Measurements from ENCODE around the gene CSF2.
"Not testable (repeated sequence)": the region's sequence is repeated elsewhere in the genome, so short reads cannot be mapped to it uniquely, and the experiment has no call there.

Gene CSF2

DNA sequence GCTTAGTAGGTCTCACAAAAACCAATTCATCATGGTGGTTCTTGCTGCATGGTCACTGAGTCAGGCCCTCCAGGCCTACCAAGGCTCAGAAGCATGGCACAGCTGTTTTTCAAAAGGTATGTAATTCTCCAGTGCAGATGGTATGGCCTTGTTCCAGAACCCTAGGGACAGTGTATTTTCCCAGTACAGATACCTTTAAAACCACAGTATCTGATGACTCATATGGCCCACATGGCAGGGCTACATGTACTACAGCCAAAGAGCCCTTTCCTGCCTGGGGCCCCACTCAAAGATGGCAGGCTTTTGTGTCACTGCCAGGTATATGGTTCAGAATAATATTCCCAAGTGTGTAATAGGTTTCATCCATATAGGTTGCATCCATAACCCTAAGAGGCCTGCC lies 16.5 kb downstream of the CSF2 start:
- peak; percentile 95 for DNase-seq (ENCODE audit: low spot score)

DNA sequence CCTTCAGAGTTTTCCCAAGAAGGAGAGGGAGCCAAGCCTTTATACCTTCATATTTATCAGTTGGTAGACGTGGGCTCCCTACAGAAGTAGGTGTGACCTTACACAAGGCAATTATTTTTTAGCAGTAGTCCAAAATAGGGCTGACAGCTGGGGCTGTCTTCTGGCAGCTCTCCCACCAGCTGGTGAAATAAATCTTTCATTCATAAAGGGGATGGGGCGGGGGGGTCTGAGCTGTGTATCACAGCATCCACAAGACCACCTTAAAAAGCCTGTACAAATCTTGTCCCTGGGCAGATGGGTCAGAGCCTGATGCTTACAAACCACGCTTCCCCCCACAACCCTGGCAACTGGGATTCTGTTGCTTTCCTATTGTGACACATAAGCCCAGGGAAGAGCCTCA lies 19.7 kb downstream of the CSF2 start:
- DNase-seq (ENCODE audit: low spot score) = no peak

DNA sequence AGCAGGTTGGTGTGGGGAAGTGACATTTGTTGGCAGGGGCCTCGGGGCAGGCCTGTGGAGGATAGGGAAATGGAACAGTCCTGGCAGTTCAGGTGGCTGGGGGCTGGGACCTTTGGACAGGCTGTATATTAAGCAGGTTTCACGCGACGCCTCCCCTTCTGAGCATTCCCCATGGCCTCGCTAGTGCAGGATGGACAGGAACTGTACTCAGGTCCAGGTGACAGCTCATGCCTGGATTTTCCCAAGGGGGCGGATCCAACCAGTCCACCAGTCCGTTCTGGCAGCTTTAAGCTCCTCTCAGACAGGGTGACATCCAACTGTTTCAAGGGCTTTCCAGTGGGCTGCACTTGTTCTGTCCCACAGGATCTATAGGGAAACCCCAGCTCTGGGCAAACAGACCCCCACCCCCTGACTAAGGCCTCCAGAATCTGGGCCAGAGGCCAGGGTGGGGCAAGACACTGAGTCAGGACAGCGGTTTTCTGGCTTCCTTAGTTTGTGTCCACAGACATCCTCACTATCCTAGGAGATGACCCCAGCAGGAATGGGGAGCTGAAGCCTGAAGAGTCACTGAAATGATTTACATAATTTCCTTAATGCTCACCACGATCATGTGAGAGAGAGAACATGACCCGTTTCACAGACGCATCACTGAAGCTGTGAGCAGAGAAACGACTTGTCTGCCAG lies 20.9 kb downstream of the CSF2 start:
- peak; percentile 89 for DNase-seq (ENCODE audit: low spot score)

DNA sequence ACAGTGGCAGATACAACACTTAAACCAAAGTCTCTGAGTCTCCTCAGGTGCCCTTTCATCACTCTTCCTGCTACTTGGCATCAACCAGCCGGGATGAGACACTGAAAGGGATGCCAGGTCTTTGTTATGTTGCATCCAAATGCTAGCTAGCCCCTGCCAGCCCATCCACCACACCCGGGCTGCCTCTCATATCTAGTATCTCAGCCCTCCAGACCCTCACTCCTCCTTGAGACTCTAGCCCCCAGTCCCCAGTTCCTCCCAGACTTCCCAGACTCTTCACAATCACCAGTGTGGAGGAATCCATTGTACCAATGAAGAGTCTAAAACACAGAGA lies 21.5 kb downstream of the CSF2 start:
- DNase-seq (ENCODE audit: low spot score) = no peak

DNA sequence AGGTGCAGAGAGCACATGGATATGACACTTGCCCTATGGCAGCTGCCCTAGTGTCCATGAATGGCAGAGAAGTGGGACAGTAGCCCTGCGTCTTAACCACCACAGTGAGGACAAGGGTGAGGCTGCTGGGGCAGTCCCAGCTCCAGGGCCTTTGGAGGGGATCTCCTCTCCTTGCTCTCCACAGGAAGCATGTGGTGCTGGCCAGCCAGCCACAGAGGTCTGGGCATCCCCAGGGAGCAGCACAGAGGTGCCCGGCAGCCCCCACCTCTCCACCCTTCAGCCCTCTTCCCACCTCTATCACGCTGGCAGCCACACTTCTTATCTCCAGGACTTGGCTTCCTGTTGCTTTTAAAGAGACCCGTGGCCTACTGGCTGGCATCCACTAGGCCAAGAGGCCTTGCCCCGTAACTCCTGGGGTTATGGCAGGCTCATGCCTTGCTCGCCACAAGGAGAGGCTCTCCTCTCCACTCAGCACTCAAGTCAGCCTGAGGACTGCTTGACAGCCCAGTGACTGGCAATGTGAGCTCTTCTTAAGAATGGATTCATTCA lies 21.9 kb downstream of the CSF2 start:
- no peak for DNase-seq (ENCODE audit: low spot score)

DNA sequence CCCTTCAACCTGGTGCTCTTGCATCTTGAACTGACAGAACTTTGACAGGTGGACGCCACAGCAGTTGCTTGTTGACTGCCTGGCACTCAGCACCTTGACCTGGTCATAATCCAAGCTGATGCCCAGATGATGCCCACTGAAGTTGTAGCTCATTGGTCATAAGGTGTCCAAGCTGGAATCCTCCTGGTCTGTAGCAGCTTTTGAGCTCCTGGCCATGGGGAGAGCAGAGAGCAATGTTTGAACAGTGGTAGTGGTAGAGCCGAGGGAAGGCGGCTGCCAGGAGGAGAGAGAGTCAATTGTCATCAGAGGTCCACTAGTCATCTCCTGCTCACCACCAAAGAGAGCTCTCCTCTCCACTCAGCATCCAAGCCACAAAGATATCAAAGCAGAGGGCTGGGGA lies 23.3 kb downstream of the CSF2 start:
- DNase-seq (ENCODE audit: low spot score) = no peak

DNA sequence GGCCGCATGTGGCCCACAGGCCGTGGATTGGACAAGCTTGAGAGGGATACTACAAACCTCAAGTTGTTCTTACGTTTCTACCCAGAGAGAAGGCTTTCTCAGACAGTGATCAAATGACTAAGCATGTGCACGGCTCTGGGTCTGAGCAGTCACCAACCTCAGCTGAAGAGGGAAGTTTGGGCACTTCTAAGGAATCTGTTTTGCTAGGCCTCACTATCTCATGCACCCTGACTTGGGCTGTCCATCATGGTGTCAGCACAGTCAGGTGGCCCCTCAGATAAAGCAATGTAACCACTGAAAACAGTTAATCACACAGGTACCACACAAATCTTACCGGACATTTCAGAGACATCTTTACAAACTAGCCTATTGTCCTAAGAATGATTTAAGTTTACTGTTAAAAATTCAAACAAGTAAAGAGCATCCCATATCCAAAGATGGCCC lies 24.6 kb downstream of the CSF2 start:
- no peak for DNase-seq (ENCODE audit: low spot score)

DNA sequence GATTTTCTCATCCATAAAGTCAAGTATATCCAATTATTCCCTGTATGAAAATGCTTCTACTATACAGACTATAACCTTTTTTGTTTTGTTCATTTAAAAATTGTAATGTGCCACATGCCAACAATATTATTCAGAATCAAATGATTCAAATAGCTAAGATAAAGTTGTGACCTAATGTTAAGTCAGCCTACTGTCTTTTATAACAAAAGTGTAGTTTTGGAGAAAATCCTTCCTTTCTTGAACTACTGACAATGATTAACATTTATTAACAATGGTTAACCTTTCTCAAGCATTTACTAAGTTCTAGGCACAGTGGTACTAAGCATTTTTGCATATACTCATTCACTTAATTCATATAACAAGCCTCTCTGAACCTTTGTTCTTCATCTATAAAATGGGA lies 25.0 kb downstream of the CSF2 start:
- DNase-seq (ENCODE audit: low spot score) = no peak

DNA sequence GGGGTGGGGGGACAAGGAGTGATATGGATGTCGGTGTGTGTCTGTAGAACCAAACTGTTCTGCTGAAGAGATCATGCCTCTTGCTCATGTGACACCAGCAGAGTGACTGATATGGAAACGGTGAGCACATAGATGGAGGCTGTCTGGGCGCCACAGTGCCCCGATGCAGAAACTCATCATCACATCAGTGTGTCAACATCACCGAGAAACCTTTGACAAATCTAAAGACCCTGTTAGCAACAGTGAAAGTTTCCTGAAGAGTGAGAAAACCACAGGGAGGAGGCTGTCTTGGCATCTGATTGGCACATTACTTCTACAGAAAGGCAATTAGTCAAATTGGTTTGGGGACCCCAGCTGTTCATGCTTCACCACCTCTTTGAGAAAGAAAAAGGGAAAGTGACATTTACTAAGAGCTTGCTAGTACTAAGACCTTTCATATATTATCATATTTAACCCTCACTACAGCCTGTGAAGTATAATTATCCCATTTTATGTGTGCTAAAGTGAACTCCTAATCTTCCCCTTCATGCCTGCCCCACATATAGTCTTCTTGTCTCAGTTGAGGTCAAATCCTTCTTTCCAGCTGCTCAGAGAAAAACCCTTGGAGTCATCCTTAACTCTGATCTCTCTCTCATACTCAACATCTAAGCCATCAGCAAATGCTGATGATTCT lies 25.6 kb downstream of the CSF2 start:
- DNase-seq (ENCODE audit: low spot score) = no peak

DNA sequence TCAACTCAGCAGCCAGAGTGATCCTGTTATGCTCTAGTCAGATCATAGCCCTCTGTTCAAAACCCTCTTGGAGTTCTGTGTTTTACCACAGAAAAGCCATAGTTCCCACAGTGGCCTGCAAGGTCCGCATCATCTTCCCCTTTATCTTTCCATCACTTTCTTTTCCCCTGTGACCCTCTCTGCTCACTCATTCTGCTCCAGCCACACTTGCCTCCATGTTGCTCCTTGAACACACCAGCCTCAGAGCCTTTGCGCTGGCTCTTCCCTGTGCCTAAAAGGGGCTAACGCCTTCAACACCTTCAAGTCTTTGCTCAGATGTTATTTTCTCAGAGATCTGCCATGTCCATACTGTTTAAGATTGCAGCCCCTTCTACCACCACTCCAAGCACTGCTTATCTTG lies 26.3 kb downstream of the CSF2 start:
- no peak for DNase-seq (ENCODE audit: low spot score)

DNA sequence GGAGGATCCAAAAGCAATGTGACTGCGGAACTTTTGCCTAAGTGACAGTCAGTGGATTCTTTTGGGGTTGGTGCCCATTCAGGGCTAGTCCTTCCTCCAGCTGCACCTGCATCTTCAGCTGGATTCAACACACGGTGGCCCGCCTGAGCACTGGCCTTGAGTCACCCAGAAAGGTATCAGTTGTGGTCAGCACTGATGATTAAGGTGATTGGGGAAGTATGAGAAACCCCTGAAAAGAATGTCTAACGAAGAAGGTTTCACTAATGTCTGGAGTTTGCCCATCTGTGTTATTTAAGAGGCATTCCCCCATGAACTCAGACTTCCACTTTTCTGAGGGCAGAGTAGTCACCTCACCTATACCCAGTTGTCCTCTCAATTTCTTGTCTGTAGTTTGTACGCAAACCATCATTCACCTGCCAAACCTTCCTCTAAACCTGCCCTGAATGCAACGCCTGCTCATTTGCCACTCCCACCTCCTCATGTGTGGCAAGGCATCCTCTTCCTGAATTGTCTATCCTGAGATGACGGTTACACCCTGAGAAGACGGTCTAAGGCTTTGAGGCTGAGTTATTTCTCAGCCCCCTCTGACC lies 27.2 kb downstream of the CSF2 start:
- peak; percentile 44 for DNase-seq (ENCODE audit: low spot score)

DNA sequence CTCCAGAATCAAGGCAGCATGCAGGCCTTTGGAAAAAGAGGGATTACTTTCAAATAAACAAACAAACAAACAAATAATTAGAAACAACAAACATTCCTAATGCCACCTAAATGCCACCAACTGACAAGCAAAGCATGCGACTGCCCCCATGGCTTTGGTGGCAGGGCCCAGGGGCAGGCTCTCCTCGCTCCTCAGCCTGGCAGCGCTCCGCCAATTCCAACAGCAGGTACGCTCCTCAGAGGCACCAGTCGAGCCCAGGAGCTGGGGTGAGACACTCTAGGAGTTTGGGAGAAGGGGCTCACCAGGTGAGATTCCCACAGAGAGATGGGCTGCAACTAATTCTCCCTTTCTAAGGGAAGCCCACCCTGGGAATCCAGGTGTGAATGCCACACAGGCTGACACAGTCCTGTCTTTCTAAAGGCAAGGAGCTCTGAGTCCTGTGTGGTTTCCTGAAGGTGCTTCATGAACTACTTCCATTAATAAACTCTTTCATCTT lies 27.8 kb downstream of the CSF2 start:
- DNase-seq (ENCODE audit: low spot score) = no peak

DNA sequence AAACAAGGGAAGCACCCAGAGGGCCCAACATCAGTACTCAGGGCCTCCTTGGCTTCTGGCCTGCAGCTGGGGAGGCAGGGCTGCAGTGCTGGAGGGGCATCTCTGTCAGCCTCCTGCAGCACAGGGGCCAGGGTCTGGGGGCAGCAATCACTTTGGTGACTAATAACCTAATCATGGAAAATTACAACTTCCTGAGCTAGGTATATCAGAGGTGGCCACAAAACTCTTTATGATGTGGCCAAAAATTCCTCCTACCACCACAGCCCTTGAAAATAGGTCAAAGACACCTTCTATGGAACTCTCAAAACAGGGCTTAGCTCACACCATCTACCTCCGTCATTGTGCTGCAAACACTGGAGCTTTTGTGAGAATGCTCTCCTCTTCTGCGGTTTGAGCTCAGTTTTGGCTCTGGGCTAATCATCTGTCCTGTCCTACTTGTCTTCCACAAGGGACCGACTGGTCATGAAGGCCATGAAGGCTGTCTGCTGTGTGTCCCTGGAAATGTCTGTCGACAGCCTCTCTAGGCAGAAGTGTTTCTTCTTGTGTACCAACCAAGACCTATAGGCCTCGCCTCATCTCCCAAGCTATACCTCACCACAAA lies 28.6 kb downstream of the CSF2 start:
- peak; percentile 95 for DNase-seq (ENCODE audit: low spot score)

DNA sequence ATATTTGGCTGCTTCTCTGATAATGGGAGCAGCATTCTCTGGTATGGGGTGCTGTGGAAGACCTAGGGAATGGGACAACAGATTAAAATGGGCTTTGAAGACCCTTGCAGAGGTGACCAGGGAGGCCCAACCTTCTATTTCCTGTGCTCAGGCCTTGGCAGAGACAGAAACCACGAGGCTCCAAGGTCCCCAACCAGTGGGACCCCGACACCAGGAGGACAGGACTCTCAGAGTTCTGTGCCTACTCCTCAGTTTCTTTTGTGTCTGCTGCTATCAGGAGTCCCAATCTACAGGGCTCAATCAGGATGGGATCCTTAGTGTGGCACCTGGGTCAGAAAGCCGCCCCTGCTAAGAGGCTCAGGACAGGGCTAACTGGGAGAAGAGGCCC lies 29.3 kb downstream of the CSF2 start:
- DNase-seq (ENCODE audit: low spot score) = no peak

DNA sequence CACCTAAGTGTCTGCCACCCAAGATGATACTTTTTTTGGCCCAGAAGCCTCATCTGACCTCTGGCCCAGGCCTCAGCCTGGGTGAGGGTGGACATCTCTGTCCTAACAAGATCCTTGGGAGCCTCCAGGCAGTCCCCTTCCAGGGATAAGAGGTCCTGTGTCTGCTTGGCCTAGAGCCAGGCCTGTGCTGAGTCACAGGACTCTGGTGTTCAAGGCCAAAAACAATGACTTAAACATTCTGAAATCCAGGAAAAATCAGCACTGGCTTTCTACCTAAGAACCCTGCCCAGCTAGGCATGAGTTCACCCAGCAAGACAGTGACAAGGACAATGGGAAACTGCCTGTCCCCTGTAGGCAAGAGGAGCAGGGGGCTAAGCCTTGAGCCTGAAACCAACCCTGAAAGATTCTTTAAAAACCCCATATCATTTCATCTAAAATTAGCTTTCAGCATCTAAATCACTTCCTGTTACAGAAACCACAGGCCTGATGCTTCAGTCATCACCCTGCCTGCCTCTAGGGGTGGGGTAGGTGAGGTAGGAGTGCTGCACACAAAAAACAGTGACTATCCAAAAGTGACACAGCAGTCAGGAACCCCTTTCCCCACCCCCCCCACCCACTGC lies 29.9 kb downstream of the CSF2 start:
- DNase-seq (ENCODE audit: low spot score) = peak; percentile 80

DNA sequence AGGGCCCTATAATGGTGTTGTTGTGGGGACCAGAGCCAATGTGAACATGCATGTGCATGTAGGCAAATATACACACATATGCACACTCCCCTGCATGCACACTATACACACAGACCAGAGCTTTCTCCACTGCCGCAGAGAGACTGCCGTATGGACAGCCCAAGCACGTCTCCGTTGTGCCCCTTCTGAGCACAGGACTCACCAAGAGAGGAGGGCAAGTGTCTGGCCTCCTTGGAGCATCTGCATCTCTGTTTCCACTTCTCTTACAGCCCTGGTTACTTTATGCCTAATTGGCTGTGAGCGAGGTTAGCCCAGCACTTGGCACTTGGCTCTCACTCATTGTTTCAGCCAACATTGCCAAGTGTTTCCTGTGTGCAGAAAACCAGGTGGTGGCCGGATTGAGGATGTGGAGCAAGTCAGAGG lies 30.4 kb downstream of the CSF2 start:
- DNase-seq (ENCODE audit: low spot score) = no peak

DNA sequence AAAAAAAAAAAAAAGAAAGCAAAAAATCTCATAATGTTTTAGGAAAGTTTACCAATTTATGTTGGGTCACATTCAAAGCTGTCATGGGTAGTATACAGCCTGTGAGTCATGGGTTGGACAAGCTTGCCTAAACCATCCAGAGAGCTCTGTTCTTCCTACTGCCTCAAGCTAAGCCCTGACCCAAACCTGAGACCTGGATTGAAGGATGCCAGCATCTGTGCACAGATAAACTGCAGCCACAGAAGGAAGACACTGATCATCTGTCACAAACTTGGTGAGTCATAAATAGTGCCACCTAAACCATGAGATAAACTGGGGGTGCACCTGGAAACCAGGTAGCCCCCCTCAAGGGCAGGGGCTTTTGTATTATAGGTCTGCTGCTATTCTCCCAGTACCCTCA lies 31.0 kb downstream of the CSF2 start:
- no peak for DNase-seq (ENCODE audit: low spot score)

DNA sequence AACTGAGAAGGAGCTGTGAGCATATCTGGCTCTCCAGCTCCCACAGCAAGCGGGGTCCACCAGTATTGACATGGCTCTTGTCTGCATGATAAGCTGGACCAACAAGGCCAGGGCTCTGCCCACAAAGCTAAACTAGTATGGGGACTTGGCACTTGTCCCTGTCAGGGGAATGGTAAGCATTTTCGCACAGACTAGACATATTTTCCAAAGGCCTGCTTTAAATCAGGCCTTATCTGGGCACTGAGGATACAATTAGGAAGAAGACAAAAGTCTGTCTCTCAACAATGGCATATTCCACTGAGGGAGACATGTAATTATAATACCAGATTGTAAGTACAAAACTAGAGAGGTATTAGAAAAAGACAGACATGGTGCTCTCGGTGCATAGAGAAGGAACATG lies 32.1 kb downstream of the CSF2 start:
- DNase-seq (ENCODE audit: low spot score) = no peak

DNA sequence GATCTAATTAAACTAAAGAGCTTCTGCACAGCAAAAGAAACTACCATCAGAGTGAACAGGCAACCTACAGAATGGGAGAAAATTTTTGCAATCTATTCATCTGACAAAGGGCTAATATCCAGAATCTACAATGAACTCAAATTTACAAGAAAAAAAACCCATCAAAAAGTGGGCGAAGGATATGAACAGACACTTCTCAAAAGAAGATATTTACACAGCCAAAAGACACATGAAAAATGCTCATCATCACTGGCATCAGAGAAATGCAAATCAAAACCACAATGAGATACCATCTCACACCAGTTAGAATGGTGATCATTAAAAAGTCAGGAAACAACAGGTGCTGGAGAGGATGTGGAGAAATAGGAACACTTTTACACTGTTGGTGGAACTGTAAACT lies 34.9 kb downstream of the CSF2 start:
- DNase-seq (ENCODE audit: low spot score) = not testable (repeated sequence)

DNA sequence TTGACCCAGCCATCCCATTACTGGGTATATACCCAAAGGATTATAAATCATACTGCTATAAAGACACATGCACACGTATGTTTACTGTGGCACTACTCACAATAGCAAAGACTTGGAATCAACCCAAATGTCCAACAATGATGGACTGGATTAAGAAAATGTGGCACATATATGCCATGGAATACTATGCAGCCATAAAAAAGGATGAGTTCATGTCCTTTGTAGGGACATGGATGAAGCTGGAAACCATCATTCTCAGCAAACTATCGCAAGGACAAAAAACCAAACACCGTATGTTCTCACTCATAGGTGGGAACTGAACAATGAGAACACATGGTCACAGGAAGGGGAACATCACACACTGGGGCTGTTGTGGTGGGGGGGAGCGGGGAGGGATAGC lies 35.4 kb downstream of the CSF2 start:
- not testable (repeated sequence) for DNase-seq (ENCODE audit: low spot score)

DNA sequence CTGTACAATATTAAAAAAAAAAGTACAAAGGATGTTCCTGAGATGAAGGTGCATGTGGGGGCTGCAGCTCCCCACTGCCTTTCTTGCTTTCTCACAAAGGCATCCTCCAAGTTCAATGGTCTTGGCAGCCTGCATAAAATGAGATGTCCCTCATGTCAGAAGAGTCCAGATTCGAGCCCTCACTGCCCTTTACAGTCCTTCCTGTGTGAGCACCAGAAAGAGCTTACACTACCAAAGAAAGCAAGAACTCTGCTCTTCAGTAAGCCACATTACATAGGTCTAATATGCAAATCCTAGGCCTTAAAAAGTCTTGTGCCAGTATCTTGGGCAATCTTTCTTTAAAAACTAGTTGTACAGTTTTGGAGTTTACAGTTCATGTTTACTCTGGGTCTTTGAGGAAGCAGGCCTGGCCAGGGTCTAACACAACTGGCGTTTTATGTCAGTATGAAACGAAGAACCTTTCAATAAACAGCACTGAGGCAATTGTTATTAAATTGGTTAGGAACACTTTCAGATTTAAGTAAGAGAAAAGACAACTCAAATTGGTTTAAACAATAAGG lies 36.0 kb downstream of the CSF2 start:
- no peak for DNase-seq (ENCODE audit: low spot score)

DNA sequence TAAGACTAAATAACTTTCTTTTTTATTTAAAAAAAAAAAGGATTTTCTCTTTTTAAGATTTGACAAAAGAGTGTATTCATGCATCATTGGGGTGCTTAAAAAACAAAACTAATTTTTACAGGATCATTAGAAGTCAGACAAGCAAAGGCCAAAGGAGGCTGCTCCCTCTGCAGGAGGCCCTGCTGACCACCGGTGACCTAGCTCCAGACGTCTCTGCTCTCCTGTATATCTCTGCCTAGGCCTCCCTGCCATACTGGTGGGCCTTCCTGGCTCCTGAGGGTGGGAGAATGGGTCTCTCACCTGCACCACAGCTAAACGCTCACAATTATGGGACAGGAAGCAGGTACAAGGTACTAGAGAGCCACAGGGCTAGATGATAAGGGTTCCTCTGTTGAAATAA lies 36.6 kb downstream of the CSF2 start:
- DNase-seq (ENCODE audit: low spot score) = no peak

All from SW480 (cell line).